T47D (cell line): ENCODE data around the gene CBFA2T2.

Experiments used
- DNase-seq, 2 experiments: peaks; one replicate each; pipeline versions ENCODE4 v3.0.0 to v3.0.0-alpha.2; 2011 to 2012; ENCODE audit warnings: low read depth in 1 of 2, low spot score in 1 of 2
- JUND ChIP-seq: IDR thresholded peaks from 2 replicates; pipeline ENCODE4 v1.6.1; 2012; ENCODE audit warnings: low read depth
- in situ Hi-C: cut with HindIII; loops from 2 replicates; pipeline ENCODE4 v1.10.0; 2016; ENCODE audit warnings: low sequenced_read_pairs, low pct_unique_long_range_greater_than_20kb

Gene CBFA2T2

GRCh38 chr20:33647603-33648395 is 157.9 kb downstream of the CBFA2T2 start:
- no peak; the same call in 1 of the 2 replicates for TF ChIP-seq JUND
- in situ Hi-C loops = no loop called here
- DNase-seq = peak; percentile 85 to 89

GRCh38 chr20:33648396-33649004 is 158.6 kb downstream of the CBFA2T2 start:
- in situ Hi-C loops = no loop called here
- peak in 1 of 2 experiments; percentile 60 for DNase-seq
- TF ChIP-seq JUND = no peak

- in situ Hi-C loops = no loop called here
- no peak for DNase-seq
- TF ChIP-seq JUND = no peak
Observed at GRCh38 chr20:33649201-33649681, 159.3 kb downstream of the CBFA2T2 start.

GRCh38 chr20:33650111-33650752 is 160.3 kb downstream of the CBFA2T2 start:
- in situ Hi-C loops = no loop called here
- no peak for TF ChIP-seq JUND
- no peak for DNase-seq

- no peak for TF ChIP-seq JUND
- in situ Hi-C loops = no loop called here
- peak; percentile 84 to 91 for DNase-seq
Observed at GRCh38 chr20:33650753-33651561, 161.1 kb downstream of the CBFA2T2 start.

- TF ChIP-seq JUND = no peak
- peak in 1 of 2 experiments; percentile 56 for DNase-seq
- in situ Hi-C loops = no loop called here
Observed at GRCh38 chr20:33651562-33652048, 161.7 kb downstream of the CBFA2T2 start.

GRCh38 chr20:33653218-33653899 is 163.5 kb downstream of the CBFA2T2 start:
- peak in 1 of 2 experiments; percentile 80 for DNase-seq
- in situ Hi-C loops = no loop called here
- no peak for TF ChIP-seq JUND

- in situ Hi-C loops = no loop called here
Observed at GRCh38 chr20:33653900-33654596, 164.2 kb downstream of the CBFA2T2 start.

GRCh38 chr20:33654680-33655161 is 164.8 kb downstream of the CBFA2T2 start:
- DNase-seq = no peak
- in situ Hi-C loops = no loop called here

More at GRCh38 chr20:33653900-33654596, 164.2 kb downstream of the CBFA2T2 start:
- peak in 1 of 2 experiments; percentile 77 for DNase-seq
- no peak for TF ChIP-seq JUND

GRCh38 chr20:33655164-33655563 is 165.3 kb downstream of the CBFA2T2 start:
- TF ChIP-seq JUND = no peak
- no peak for DNase-seq
- in situ Hi-C loops = no loop called here

More at GRCh38 chr20:33654680-33655161, 164.8 kb downstream of the CBFA2T2 start:
- TF ChIP-seq JUND = no peak

- no peak for TF ChIP-seq JUND
- no peak for DNase-seq
- in situ Hi-C loops = no loop called here
Observed at GRCh38 chr20:33656010-33656782, 166.3 kb downstream of the CBFA2T2 start.
